Liver (tissue), 3 donors: Measurements from ENCODE around the gene MBOAT1.

Experiments
- EGR1 ChIP-seq, 2 donors: IDR thresholded peaks; 2 replicates each; pipeline ENCODE4 v1.6.1; 2016 to 2018; ENCODE audit warnings: antibody characterized with exemption in 2 of 2, low read depth in 2 of 2
- FOXA1 ChIP-seq: IDR thresholded peaks from 2 replicates; pipeline ENCODE4 v1.6.1; 2016; ENCODE audit warnings: antibody characterized with exemption
- GABPA ChIP-seq, 2 donors: IDR thresholded peaks in 1 of 2; conservative IDR thresholded peaks in 1 of 2; 2 replicates each; pipeline ENCODE4 v1.6.1; 2016; ENCODE audit warnings: antibody characterized with exemption in 2 of 2, mild to moderate bottlenecking in 1 of 2, moderate library complexity in 1 of 2
- JUND ChIP-seq, 2 donors: IDR thresholded peaks; 2 replicates each; pipeline ENCODE4 v1.6.1; 2016; ENCODE audit warnings: antibody characterized with exemption in 2 of 2
- NR2F2 ChIP-seq: IDR thresholded peaks from 2 replicates; pipeline ENCODE4 v1.6.1; 2016; ENCODE audit warnings: antibody characterized with exemption
- RAD21 ChIP-seq, 2 donors: IDR thresholded peaks; 2 replicates each; pipeline ENCODE4 v1.6.1; 2016; ENCODE audit warnings: antibody characterized with exemption in 2 of 2, mild to moderate bottlenecking in 2 of 2
- TF ChIP-seq, protein P1 (sequence below): fragments of 150-350 bp; IDR thresholded peaks from 2 replicates; pipeline ENCODE4 v1.5.1; 2017; ENCODE audit warnings: improper control_type of control experiment, low read depth, low read length; ENCODE audit not compliant: missing input control
- TF ChIP-seq, protein P2 (sequence below): IDR thresholded peaks from 2 replicates; pipeline ENCODE4 v1.6.1; 2016; ENCODE audit warnings: antibody characterized with exemption, mild to moderate bottlenecking
- donor health status: healthy.
- donor health status: healthy.

GRCh38 chr6:20260360-20260759, 48.1 kb upstream of the MBOAT1 start:
- no peak for TF ChIP-seq GABPA (IDR thresholded peaks at IDR 0.05 in 1 of 2, conservative IDR thresholded peaks at IDR 0.05 in 1 of 2)
- TF ChIP-seq, protein P1, sequence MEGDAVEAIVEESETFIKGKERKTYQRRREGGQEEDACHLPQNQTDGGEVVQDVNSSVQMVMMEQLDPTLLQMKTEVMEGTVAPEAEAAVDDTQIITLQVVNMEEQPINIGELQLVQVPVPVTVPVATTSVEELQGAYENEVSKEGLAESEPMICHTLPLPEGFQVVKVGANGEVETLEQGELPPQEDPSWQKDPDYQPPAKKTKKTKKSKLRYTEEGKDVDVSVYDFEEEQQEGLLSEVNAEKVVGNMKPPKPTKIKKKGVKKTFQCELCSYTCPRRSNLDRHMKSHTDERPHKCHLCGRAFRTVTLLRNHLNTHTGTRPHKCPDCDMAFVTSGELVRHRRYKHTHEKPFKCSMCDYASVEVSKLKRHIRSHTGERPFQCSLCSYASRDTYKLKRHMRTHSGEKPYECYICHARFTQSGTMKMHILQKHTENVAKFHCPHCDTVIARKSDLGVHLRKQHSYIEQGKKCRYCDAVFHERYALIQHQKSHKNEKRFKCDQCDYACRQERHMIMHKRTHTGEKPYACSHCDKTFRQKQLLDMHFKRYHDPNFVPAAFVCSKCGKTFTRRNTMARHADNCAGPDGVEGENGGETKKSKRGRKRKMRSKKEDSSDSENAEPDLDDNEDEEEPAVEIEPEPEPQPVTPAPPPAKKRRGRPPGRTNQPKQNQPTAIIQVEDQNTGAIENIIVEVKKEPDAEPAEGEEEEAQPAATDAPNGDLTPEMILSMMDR, result no peak
- TF ChIP-seq, protein P2, sequence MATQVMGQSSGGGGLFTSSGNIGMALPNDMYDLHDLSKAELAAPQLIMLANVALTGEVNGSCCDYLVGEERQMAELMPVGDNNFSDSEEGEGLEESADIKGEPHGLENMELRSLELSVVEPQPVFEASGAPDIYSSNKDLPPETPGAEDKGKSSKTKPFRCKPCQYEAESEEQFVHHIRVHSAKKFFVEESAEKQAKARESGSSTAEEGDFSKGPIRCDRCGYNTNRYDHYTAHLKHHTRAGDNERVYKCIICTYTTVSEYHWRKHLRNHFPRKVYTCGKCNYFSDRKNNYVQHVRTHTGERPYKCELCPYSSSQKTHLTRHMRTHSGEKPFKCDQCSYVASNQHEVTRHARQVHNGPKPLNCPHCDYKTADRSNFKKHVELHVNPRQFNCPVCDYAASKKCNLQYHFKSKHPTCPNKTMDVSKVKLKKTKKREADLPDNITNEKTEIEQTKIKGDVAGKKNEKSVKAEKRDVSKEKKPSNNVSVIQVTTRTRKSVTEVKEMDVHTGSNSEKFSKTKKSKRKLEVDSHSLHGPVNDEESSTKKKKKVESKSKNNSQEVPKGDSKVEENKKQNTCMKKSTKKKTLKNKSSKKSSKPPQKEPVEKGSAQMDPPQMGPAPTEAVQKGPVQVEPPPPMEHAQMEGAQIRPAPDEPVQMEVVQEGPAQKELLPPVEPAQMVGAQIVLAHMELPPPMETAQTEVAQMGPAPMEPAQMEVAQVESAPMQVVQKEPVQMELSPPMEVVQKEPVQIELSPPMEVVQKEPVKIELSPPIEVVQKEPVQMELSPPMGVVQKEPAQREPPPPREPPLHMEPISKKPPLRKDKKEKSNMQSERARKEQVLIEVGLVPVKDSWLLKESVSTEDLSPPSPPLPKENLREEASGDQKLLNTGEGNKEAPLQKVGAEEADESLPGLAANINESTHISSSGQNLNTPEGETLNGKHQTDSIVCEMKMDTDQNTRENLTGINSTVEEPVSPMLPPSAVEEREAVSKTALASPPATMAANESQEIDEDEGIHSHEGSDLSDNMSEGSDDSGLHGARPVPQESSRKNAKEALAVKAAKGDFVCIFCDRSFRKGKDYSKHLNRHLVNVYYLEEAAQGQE, result no peak
- TF ChIP-seq FOXA1, result no peak
- TF ChIP-seq NR2F2, result no peak
- no peak for TF ChIP-seq RAD21 (IDR thresholded peaks at IDR 0.05)
- no peak for TF ChIP-seq EGR1 (IDR thresholded peaks at IDR 0.05; ENCODE audit: low read depth in 2 of 2)
- TF ChIP-seq JUND (IDR thresholded peaks at IDR 0.05), result no peak
